Measurements from ENCODE around the gene ARHGAP20. TPM values are rescaled to one million over a fixed set of nuclear protein-coding genes. Genes with fewer than 3 reads are reported as not detected.

The ARHGAP20 gene
- total and polyA plus RNA-seq, 2 of the 8 experiments (the other 6 are each of a cell fraction or from before 2014, with no cell fraction given): 0.05 to 0.28 TPM

DNA sequence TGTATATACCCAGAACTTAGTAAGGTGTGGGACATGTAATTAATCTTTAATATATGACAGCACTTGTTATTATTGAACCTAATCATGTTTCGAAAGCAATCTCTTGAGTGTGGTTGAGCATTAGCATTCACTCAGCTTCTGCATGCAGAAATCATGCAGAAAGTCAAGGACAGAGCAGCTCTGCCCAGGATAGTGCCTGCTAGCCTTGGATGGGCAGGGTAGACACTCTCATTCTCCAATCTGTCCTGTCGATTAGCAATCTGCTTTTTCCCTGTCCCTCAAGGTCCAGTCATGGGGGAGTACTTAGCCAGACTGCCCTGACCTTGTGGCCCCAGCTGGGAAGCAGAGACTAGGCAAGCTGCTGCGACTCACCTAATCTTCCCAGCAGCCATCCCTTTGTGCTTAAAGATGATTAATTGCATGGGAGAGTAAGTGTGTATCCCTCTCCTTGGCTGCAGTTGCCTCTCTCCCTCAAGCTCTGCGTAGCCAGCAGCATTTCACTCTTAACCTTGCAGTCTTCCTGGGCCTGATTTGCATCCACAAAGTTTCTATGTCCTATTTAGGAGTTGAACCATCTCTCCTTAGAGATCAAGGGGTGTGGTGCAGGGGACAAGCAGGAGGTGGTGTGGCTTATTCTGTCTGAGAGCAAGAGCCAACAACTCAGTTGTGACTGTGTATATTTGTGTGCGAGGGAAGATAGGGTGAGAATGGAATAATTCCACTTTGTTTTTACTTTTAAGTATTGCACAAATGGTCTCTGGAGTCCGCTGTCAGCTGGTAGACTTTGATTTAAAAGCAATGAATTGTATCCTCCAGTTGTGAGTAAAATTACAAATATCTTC is 181.1 kb downstream of the ARHGAP20 start:
- no peaks in the 10 kb centered on the region for H3K36me3 ChIP-seq (ENCODE audit: control insufficient read depth in 2 of 4, insufficient read depth in 4 of 4, low read length in 3 of 4)
- 91% methylated on average over 6 of the region's 6 CpGs; no CpG with 5 or more reads in 1 of the 2 experiments for WGBS, 2 experiments (ENCODE audit: extremely low coverage in 1 of 2, insufficient coverage in 1 of 2, insufficient read length in 1 of 2, insufficient replicate concordance in 2 of 2, low coverage in 1 of 2, low lambda C conversion rate in 2 of 2, missing lambda C conversion rate in 1 of 2)
- no peak overlapping the region for H2BK20ac ChIP-seq (ENCODE audit: low read length)
- H3K4ac ChIP-seq (replicated peaks; ENCODE audit: insufficient read length, low read depth, low read length): no peak overlapping the region
- H3K27me3 ChIP-seq (replicated peaks in 1 of 4; ENCODE audit: control insufficient read depth in 3 of 4, extremely low read depth in 1 of 4, insufficient read depth in 3 of 4, low read length in 3 of 4): no peaks in the 10 kb centered on the region
- no peak overlapping the region for H2AK5ac ChIP-seq (ENCODE audit: low read depth, low read length)
- no peak overlapping the region for H3K4me2 ChIP-seq (ENCODE audit: insufficient read depth in 1 of 2, low read depth in 2 of 2, low read length in 2 of 2)
- H2BK15ac ChIP-seq (ENCODE audit: low read length): no peak overlapping the region
- H2AFZ ChIP-seq (ENCODE audit: low read length): peak overlapping the region; percentile 21; the same call in 1 of the 2 replicates
- peaks cover 0 to 4% of the 10 kb centered on the region in 2 experiments; a peak in 1 of 4 replicates for H3K9me3 ChIP-seq (ENCODE audit: insufficient read depth in 2 of 2, low read depth in 1 of 2, low read length in 1 of 2)
- 0 out of 2 replicates have a peak overlapping the region, but pooled peaks have one; percentile 27 for H2BK12ac ChIP-seq (ENCODE audit: low read depth, low read length)
- no peaks in the 10 kb centered on the region for H3K4me1 ChIP-seq (replicated peaks in 1 of 4; ENCODE audit: control insufficient read depth in 3 of 4, insufficient read depth in 4 of 4, low read length in 3 of 4)
- no peak overlapping the region for H3K18ac ChIP-seq (ENCODE audit: extremely low read depth, low read length)
- H4K20me1 ChIP-seq (replicated peaks in 1 of 2; ENCODE audit: control insufficient read depth in 1 of 2, insufficient read depth in 2 of 2, low read length in 2 of 2): no peaks in the 10 kb centered on the region
- H3K79me1 ChIP-seq (ENCODE audit: low read depth, low read length): no peaks in the 10 kb centered on the region
- H3K9ac ChIP-seq (replicated peaks in 1 of 4; ENCODE audit: extremely low read depth in 1 of 4, low read depth in 3 of 4, low read length in 3 of 4): no peak overlapping the region
- no peak overlapping the region for H2BK120ac ChIP-seq (replicated peaks; ENCODE audit: low read depth, low read length)
- no peak overlapping the region for H4K91ac ChIP-seq (replicated peaks; ENCODE audit: insufficient read length, low read length)
- no peaks in the 10 kb centered on the region for H3K23me2 ChIP-seq (ENCODE audit: low read depth, low read length)
- no peak overlapping the region for H3K23ac ChIP-seq (ENCODE audit: insufficient read length)
- no peak for FAIRE-seq
- CTCF ChIA-PET (ENCODE audit: partially characterized antibody): interaction anchor here (0.6 to 2.2 kb wide), 11 partner anchors 9 to 699 kb away, joined by 3 to 7 read pairs (median 3); no protein-coding TSS in a partner anchor
- H4K8ac ChIP-seq (ENCODE audit: extremely low read depth, insufficient read depth, low read length): no peak overlapping the region
- H3K79me2 ChIP-seq (ENCODE audit: control insufficient read depth in 1 of 2, insufficient read depth in 2 of 2, low read length in 2 of 2): no peaks in the 10 kb centered on the region
- POLR2A ChIA-PET (ENCODE audit: partially characterized antibody): no interaction called here
- no peak overlapping the region for H4K5ac ChIP-seq (ENCODE audit: insufficient read length, low read depth, low read length)
- H3K27ac ChIP-seq (ENCODE audit: low read depth, low read length): no peak overlapping the region
- no peak overlapping the region for H2BK5ac ChIP-seq (ENCODE audit: low read depth, low read length)
- H3K4me3 ChIP-seq (ENCODE audit: extremely low read depth in 1 of 4, insufficient read depth in 2 of 4, low read depth in 3 of 4, low read length in 4 of 4): no peak overlapping the region
- H3K56ac ChIP-seq (replicated peaks; ENCODE audit: insufficient read length, low read depth, low read length): no peak overlapping the region
- H3K14ac ChIP-seq (ENCODE audit: insufficient read length): no peak overlapping the region
- DNase-seq (ENCODE audit: low read depth in 1 of 2, low spot score in 2 of 2): no peak
- no peak for TF ChIP-seq BRCA1 (IDR thresholded peaks at IDR 0.05; ENCODE audit: low read depth, low read length)
- no peak for TF ChIP-seq RAD21 (IDR thresholded peaks at IDR 0.05 in 1 of 2, conservative IDR thresholded peaks at IDR 0.05 in 1 of 2; ENCODE audit: low read depth in 2 of 2, low read length in 2 of 2)
- TF ChIP-seq RNF2 (IDR thresholded peaks at IDR 0.05; ENCODE audit: borderline replicate concordance, low read depth, low read length, missing control alignments, poor library complexity, severe bottlenecking): no peak
- no peak for TF ChIP-seq SP4 (IDR thresholded peaks at IDR 0.05; ENCODE audit: low read length)
- no peak for TF ChIP-seq RBBP5 (IDR thresholded peaks at IDR 0.05; ENCODE audit: borderline replicate concordance, low read depth, low read length)
- no peak for TF ChIP-seq SIN3A (conservative IDR thresholded peaks at IDR 0.05 in 1 of 2, IDR thresholded peaks at IDR 0.05 in 1 of 2; ENCODE audit: low read depth in 1 of 2, low read length in 2 of 2)
- no peak for TF ChIP-seq CBX5 (IDR thresholded peaks at IDR 0.05; ENCODE audit: low read depth, low read length)
- no peak for TF ChIP-seq EGR1 (IDR thresholded peaks at IDR 0.05; ENCODE audit: borderline replicate concordance, low read depth, low read length)
- no peak for TF ChIP-seq ZNF274 (IDR thresholded peaks at IDR 0.05; ENCODE audit: borderline replicate concordance, extremely low read depth, low read length)
- TF ChIP-seq SIX5 (IDR thresholded peaks at IDR 0.05; ENCODE audit: low read depth, low read length): no peak
- no peak for TF ChIP-seq HDAC6 (IDR thresholded peaks at IDR 0.05; ENCODE audit: low read depth, low read length)
- no peak for TF ChIP-seq SIRT6 (IDR thresholded peaks at IDR 0.05; ENCODE audit: low read length)

Measured in H1 (cell line).